Activated naive CD4-positive, alpha-beta T cell treated with anti-CD3 and anti-CD28 coated beads, Interleukin-2, amount 50 U/mL, for 16 hours (primary cell): ENCODE results near the gene RASSF8.

Experiments
- DNase-seq: peaks from one replicate; pipeline ENCODE4 v3.0.0-alpha.2; 2020

Gene RASSF8

DNA sequence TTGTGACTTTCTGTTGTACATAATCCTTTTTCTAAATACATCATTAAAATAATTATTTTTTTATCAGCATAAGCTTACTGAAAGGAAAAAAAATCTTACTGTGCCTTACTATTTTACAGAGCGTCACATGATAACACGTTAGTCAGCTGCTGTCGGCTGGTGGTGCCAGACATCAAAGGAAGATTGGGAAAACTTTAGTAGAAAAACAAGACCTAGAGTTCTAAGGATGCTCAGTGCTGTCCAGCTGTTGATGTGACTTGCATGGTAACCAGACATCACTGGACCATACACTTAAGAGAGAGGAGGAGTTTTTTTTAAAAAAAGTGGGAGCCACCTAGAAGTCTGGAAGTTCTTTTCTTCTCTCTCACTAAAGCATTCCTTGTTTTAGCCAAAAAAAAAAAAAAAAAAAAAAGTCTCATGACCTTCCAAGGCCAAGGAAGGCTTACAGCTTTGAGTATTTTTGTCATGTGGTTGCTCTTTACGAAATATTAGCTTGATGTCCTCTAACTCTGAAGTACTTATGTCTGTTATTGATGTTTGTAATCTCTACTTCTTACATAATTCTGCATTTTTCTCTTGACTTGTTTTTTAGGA lies 4.5 kb downstream of the RASSF8 start:
- no peak for DNase-seq

GRCh38 chr12:25965682-25966081 lies 7.2 kb downstream of the RASSF8 start:
- no peak for DNase-seq

- DNase-seq: no peak
Observed at GRCh38 chr12:25970082-25970481, 11.6 kb downstream of the RASSF8 start.

GRCh38 chr12:25970916-25971653 lies 12.6 kb downstream of the RASSF8 start:
- DNase-seq: no peak

GRCh38 chr12:25971654-25972041 lies 13.2 kb downstream of the RASSF8 start:
- DNase-seq: no peak

DNA sequence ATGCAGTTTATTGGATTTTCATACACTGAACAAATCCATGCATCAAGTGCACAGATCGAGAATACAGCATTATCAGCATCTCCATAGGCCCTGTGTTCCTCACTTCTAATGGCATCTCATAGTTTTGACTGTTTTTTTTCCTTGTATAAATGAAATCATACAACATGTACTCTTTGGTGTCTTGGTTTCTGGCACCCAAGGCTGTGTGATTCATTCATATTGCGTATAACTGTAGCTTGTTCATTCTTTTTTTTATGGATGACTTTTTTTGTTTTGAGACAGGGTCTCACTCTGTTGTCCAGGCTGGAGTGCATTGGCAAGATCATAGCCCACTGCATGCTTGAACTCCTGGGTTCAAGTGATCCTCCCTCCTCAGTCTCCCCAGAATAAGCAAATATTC lies 14.3 kb downstream of the RASSF8 start:
- no peak for DNase-seq

DNA sequence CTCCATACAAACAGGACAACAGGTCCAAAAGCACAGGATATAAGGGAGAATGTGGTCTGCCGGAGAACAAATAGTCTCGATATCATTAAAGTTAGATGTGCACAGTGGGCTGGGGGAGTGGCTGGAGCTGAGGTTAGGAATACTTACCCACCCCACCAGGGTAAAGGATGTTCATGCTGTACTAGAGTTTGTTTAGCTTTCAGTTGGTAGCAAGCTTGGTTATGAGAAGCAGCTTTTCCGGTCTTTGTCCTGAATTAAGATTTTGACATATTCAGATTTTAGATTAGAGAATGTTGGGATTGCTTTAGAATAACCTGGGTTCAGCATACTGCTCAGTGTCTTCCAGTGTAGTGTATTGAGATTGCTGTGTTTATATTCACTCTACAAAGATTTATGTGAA lies 16.7 kb downstream of the RASSF8 start:
- DNase-seq: no peak

GRCh38 chr12:25975682-25976081 lies 17.2 kb downstream of the RASSF8 start:
- DNase-seq: no peak

GRCh38 chr12:25976289-25976688 lies 17.8 kb downstream of the RASSF8 start:
- DNase-seq: no peak

GRCh38 chr12:25977047-25977446 lies 18.6 kb downstream of the RASSF8 start:
- DNase-seq: no peak

DNA sequence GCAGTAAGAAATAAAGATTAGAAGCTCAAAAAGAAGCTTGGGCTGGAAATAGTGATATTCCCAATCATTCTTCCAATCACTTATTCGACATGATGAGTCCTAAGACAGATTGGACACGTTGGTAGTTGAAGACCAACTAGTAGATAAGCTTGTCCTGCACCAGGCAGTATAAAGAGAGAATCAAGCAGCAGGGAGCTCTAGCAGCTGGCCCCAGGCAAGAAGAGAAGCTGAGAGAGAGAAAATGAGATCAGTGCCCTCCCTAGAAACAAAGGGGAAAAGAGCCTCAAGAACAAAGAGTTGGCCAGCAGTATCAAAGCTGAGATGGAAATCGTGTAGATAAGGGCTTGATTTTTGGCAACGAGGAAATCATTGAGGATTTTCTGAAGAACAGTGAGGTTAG lies 20.6 kb downstream of the RASSF8 start:
- no peak for DNase-seq

DNA sequence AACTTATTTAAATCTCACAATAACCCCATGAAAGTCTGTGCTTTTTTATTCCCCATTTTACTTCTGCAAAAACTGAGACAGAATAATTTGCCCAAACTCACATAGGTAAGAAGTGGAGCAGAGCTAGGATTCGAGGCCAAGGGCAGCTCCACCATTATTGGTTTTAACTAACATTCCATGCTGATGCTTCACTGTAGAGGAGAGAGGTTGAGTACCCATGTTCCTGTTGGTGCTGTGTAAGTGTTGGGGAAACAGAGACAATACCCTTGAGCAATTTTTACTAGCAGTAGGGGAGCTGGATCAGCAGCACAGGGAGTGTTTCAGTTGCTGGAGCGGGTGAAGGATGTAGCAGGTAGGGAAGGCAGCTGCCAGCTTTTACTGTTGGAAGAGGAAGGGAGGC lies 21.1 kb downstream of the RASSF8 start:
- DNase-seq: no peak

GRCh38 chr12:25980035-25980434 lies 21.6 kb downstream of the RASSF8 start:
- no peak for DNase-seq

DNA sequence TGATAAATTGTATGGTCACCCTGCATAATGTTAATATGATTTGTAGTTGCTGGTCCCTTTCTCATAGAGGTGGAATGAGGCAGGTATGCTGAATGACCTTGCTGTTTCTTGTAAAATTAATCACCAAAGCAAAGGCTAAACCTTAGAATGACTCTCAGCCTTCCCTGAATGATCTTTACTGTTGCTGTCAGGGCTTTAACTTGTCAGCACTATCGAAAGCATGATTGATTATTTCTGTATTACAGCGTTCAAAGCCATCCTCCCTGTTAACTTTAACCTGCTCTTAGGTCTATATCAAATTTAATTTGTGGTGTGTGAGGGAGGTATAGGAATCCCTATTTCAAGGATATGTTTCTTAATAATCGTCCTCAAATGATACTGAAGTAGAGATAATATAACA lies 23.1 kb downstream of the RASSF8 start:
- DNase-seq: no peak

- no peak for DNase-seq
Observed at GRCh38 chr12:25982416-25982815, 23.9 kb downstream of the RASSF8 start.

- no peak for DNase-seq
Observed at GRCh38 chr12:25983625-25984024, 25.1 kb downstream of the RASSF8 start.

GRCh38 chr12:25984759-25985158 lies 26.3 kb downstream of the RASSF8 start:
- DNase-seq: no peak

DNA sequence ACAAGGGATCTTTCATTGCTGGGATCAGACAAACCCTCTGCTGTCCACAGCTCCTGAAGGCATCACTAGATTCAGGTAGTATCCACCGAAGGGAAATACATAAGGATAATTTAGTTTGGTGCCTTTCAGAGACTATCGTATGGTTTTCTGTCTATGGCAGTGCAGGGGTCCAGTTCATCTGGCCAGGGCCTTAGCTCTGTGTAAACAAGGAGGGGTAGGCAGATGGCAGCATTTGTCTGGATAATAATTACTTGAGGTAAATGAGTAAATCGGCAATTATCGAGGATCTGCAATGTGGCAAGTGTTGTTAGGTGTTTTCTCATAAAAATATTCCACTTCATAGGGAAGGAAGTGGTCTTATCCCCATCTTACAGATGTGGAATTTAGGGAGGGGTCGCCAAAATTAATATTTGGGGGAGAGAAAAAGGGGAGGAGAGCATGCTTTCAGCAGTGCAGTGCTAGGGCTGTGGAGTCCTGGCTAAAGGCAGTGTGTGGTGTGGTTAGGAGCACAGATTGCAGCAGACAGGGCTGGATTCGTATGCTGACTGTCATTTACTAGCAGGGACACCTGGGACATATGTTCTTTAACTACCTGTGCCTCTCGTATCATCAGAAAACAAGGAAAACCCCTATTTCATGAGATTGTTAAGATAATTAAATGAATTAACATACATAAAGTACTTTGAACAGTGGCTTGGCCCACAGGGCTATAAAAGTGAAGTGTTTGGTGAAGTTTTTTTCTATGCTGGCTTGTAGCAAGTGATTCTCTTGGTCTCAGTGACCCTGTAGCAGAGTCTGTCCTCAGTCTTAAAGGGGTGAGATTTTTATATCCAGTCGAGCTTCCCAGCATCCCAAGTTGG lies 27.1 kb downstream of the RASSF8 start:
- no peak for DNase-seq

GRCh38 chr12:25986180-25986579 lies 27.7 kb downstream of the RASSF8 start:
- no peak for DNase-seq

GRCh38 chr12:25988505-25988904 lies 30.0 kb downstream of the RASSF8 start:
- DNase-seq: no peak

GRCh38 chr12:25990495-25990894 lies 32.0 kb downstream of the RASSF8 start:
- DNase-seq: no peak

GRCh38 chr12:25992026-25992782 lies 33.7 kb downstream of the RASSF8 start:
- no peak for DNase-seq
